ENCODE data around the gene UBAP1.
A peak's percentile ranks its signal among the peaks of the same experiment; 100 is the strongest.

UBAP1 gene

DNA sequence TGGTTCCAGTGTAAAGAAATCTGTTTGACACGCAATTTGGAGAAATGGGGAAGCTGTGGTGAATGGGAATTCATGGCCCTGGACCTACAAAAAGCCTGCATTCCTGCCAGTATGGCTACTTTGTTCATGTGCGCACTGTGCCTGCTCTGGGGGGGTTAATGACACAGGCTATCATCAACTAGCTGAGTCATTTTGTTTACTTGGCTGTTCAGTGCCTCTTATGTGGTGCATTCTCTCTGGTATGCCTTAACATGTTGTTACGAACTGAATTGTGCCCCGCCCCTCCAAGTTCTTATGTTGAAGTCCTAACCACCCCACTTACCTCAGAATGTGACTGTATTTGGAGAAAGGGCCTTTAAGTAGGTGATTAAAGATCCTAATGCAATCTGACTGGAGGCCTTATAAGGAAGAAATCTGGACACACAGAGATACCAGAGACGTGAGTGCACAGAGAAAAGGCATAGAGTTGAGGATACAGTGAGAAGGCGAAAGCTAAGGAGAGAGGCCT, 20.4 kb upstream of the UBAP1 start:
- Mint-ChIP-seq H3K9me3 (no peaks in the 10 kb centered on the region), H3K36me3 (ENCODE audit: insufficient read depth) (no peaks in the 10 kb centered on the region), H3K27me3 (no peaks in the 10 kb centered on the region), H3K27ac (ENCODE audit: low read depth) (no peak overlapping the region), H3K4me3 (no peak overlapping the region), H3K4me1 (no peaks in the 10 kb centered on the region)
- ATAC-seq (replicated peaks; ENCODE audit: extremely low read depth, poor library complexity, severe bottlenecking) (no peak), DNase-seq (ENCODE audit: low spot score in 2 of 2) (no peak)

DNA sequence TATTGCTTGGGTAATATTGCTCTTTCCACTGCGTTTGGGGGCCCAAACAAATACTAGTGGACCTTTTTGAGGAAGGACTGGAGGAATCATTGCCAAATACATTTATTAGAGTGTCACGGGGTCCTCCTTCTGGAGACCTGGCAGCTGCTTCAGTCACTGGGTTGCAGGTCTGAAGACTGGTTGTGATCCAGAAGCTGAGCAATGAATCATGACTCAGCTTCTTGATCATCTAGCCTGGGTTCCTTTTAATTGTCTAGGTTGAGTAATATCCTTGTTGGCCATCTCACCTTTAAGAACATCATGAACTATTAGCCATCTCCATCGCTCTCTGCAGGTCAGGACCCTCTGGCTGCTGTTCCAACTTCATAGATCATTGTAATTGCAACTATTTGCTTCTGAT, 15.4 kb upstream of the UBAP1 start:
- Mint-ChIP-seq H3K4me1 (no peaks in the 10 kb centered on the region), H3K27ac (ENCODE audit: low read depth) (no peak overlapping the region)
- no peak for ATAC-seq (replicated peaks; ENCODE audit: extremely low read depth, poor library complexity, severe bottlenecking)

DNA sequence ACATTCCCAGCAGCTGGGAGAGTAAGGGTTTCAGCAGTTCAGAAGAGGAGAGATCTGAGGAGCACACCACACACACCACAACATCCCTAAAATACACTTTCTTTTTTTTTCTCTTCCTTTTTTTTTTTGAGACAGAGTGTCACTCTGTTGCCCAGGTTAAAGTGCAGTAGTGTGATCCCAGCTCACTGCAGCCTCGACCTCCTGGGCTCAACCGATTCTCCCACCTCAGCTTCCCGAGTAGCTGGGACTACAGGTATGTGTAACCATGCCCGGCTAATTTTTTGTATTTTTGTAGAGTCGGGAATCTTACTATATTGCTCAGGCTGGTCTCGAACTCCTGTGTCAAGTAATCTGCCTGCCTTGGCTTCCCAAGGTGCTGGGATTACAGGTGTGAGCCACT, 9.7 kb upstream of the UBAP1 start:
- ATAC-seq (replicated peaks; ENCODE audit: extremely low read depth, poor library complexity, severe bottlenecking): no peak
- Mint-ChIP-seq H3K27me3 (no peaks in the 10 kb centered on the region), H3K4me1 (peaks cover 6% of the 10 kb centered on the region), H3K9me3 (no peaks in the 10 kb centered on the region), H3K27ac (ENCODE audit: low read depth) (peak overlapping the region; percentile 24), H3K4me3 (no peak overlapping the region), H3K36me3 (ENCODE audit: insufficient read depth) (no peaks in the 10 kb centered on the region)
- no peak for DNase-seq (ENCODE audit: low spot score in 2 of 2)

More for the DNA sequence above, 15.4 kb upstream of the UBAP1 start:
- Mint-ChIP-seq H3K36me3 (ENCODE audit: insufficient read depth) (no peaks in the 10 kb centered on the region), H3K9me3 (no peaks in the 10 kb centered on the region), H3K4me3 (no peak overlapping the region), H3K27me3 (no peaks in the 10 kb centered on the region)
- no peak for DNase-seq (ENCODE audit: low spot score in 2 of 2)

DNA sequence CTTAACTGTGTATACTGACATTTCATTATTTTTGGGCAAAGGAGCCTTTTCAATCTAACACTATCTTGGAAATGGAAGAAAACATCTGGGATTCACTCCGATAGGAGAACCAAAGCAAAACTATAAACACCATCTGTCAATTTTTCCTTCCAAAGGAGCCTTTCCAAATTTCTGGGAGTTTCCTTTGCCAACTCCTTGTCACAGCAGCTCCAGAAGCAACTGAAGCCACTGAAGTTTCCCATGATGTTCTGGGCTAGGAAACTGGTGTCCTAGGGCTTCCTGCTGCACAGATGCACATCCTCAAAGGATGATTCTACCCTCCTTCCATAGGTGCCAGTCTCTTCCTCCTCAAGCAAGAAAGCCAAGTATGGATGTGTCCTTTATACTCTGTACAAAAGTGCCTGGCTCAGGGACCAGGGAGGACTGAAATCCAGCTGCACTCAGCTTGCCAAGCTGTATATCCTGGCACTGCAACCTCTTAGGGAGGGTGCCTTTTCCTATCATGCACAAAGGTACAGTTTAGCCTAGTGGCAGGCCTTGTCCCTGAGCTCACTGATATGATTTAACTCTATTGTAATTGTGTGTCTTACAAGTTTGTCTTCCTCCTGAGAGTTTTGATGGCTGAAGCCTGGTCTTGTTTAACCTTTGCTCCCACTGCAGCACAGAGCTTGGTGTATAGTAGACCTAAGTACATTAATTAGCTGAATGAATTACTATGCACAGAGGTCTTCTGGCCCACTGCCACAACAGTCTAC, 8.4 kb upstream of the UBAP1 start:
- H3K27ac Mint-ChIP-seq (ENCODE audit: low read depth): no peak overlapping the region
- H3K4me1 Mint-ChIP-seq: peaks cover 6% of the 10 kb centered on the region
- no peaks in the 10 kb centered on the region for H3K27me3 Mint-ChIP-seq
- no peaks in the 10 kb centered on the region for H3K36me3 Mint-ChIP-seq (ENCODE audit: insufficient read depth)
- ATAC-seq (replicated peaks; ENCODE audit: extremely low read depth, poor library complexity, severe bottlenecking): no peak
- H3K9me3 Mint-ChIP-seq: no peaks in the 10 kb centered on the region
- H3K4me3 Mint-ChIP-seq: no peak overlapping the region
- no peak for DNase-seq (ENCODE audit: low spot score in 2 of 2)

DNA sequence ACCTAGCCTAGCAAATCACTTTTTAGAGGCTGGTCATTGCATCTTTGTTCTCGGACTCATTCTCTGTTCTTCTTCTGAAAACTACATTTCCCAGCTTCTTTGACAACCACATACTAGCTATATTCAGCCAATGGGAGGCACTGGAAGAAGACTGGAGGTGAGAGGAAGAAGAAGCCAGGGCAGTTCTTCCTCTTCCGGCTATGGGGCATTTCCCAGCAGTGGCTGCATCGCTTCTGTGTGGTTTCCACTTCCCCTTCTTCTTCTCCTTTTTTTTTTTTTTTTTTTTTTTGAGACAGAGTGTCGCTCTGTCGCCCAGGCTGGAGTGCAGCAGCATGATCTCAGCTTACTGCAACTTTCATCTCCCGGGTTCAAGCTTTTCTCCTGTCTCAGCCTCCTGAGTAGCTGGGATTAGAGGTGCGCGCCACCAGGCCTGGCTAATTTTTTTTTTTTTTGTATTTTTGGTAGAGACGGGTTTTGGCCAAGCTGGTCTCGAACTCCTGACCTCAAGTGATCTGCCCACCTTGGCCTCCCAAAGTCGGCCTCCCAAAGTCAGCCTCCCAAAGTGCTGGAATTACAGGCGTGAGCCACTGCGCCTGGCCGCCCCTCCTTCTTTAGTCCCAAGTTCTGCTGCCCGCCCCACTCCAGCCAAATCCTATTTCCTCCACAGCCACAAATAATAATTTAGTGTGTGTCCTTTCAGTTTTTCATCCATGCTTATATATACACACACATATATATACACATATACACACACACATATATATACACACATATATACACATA, 6.9 kb upstream of the UBAP1 start:
- H3K36me3 Mint-ChIP-seq (ENCODE audit: insufficient read depth): no peaks in the 10 kb centered on the region
- DNase-seq (ENCODE audit: low spot score in 2 of 2) (no peak), ATAC-seq (replicated peaks; ENCODE audit: extremely low read depth, poor library complexity, severe bottlenecking) (peak; percentile 67)
- H3K4me3 Mint-ChIP-seq: peak overlapping the region; percentile 25
- no peak overlapping the region for H3K27ac Mint-ChIP-seq (ENCODE audit: low read depth)
- no peaks in the 10 kb centered on the region for H3K27me3 Mint-ChIP-seq
- H3K4me1 Mint-ChIP-seq: peaks cover 6% of the 10 kb centered on the region
- H3K9me3 Mint-ChIP-seq: no peaks in the 10 kb centered on the region

DNA sequence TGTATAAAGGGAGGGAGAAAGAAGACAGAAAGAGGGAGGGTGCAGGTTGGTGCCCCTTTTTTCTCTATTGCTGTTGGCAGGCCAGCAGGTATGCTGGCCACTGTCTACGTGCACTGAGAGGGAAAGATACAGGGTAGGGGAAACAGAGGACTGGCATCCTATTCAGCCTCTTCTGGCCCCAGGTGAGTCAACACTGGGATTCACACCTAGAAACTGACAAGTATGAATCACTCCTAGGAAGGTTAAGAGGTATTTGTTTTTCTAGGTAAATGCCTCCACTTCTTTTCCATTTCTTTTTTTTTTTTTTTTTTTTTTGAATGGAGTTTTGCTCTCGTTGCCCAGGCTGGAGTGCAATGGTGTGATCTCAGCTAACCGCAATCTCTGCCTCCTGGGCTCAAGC, 2.8 kb upstream of the UBAP1 start:
- peaks cover 27% of the 10 kb centered on the region for H3K4me1 Mint-ChIP-seq
- H3K27me3 Mint-ChIP-seq: no peaks in the 10 kb centered on the region
- DNase-seq (ENCODE audit: low spot score in 2 of 2): no peak
- no peaks in the 10 kb centered on the region for H3K9me3 Mint-ChIP-seq
- ATAC-seq (replicated peaks; ENCODE audit: extremely low read depth, poor library complexity, severe bottlenecking): no peak
- H3K36me3 Mint-ChIP-seq (ENCODE audit: insufficient read depth): peaks cover 13% of the 10 kb centered on the region
- H3K27ac Mint-ChIP-seq (ENCODE audit: low read depth): no peak overlapping the region
- no peak overlapping the region for H3K4me3 Mint-ChIP-seq

DNA sequence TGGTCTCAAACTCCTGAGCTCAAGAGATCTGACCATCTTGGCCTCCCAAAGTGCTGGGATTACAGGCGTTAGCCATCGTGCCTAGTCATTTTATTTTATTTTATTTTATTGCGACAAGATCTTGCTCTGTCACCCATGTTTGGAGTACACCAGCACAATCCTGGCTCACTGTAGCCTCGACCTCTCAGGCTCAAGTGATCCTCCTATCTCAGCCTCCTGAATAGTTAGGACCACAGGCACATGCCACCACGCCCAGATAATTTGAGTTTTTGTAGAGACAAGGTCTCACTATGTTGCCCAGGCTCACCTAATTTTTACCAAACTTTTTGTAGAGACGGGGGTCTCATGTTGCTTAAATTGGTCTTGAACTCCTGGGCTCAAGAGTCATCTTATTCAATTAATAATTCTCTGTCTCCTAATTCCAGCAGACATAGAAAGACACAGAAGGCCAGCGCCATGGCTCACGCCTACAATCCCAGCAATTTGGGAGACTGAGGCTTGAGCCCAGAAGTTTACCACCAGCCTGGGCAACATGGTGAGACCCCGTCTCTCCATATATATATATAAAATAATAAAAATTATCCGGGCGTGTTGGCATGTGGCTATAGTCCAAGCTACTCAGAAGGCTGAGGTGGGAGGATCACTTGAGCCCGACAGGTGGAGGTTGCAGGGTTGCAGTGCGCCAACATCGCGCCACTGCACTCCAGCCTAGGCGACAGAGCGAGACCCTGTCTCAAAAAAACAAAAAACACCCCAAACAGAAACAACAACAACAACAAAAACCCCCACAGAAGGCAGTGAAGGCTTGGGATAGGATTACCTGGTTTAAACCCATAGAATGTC, 1.0 kb upstream of the UBAP1 start:
- no peaks in the 10 kb centered on the region for H3K9me3 Mint-ChIP-seq
- peaks cover 16% of the 10 kb centered on the region for H3K36me3 Mint-ChIP-seq (ENCODE audit: insufficient read depth)
- H3K4me1 Mint-ChIP-seq: peaks cover 27% of the 10 kb centered on the region
- no peaks in the 10 kb centered on the region for H3K27me3 Mint-ChIP-seq
- peak overlapping the region; percentile 92 for H3K4me3 Mint-ChIP-seq
- no peak for ATAC-seq (replicated peaks; ENCODE audit: extremely low read depth, poor library complexity, severe bottlenecking)
- DNase-seq (ENCODE audit: low spot score in 2 of 2): no peak
- peak overlapping the region; percentile 95 for H3K27ac Mint-ChIP-seq (ENCODE audit: low read depth)

DNA sequence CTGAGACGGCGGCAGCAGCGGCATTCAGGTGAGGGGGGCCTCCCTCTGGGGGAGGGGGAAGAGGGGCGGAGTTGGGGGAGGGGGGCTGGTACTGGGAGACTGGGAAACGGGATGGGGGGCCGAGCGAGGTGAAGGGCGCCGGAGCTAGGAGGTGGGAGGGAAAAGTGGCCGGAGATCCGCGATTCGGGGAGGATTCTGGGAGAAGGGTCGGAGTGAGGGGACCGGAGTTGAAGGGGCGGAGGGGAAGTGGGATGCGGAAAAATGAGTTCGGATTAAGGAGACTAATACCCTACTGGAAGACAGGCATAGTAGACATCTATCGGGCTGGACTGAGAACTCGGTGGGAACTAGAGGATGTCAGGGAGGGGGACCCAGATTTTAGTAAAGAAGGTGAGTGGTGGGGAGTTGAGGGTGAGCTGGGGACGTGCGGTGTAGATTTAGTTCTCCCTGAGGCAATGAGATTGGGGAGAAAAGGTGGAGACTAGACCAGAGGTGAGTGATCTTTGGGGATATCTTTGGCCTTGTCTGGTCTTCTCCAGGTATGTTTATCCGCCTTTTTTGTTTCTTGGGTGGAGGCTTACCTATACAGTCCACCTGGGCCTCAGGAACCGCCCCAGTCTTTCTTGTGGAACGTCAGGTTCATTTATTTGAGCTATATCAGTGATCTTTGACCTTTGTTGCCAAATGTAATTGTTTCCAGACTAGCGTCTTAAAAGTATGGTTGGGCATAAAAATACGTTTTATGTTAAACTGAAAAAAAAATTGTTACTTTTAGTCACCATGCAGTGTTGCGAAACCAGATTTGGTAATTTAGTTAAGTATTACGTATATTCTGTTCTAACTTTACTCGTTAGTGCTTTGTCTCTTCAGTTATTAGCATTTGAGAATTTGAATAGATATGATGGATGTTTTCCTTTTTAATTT, 632 bp downstream of the UBAP1 start:
- H3K4me1 Mint-ChIP-seq: peaks cover 27% of the 10 kb centered on the region
- peak overlapping the region; percentile 95 for H3K27ac Mint-ChIP-seq (ENCODE audit: low read depth)
- no peaks in the 10 kb centered on the region for H3K27me3 Mint-ChIP-seq
- no peaks in the 10 kb centered on the region for H3K9me3 Mint-ChIP-seq
- H3K36me3 Mint-ChIP-seq (ENCODE audit: insufficient read depth): peaks cover 21% of the 10 kb centered on the region
- DNase-seq (ENCODE audit: low spot score in 2 of 2): no peak
- H3K4me3 Mint-ChIP-seq: peak overlapping the region; percentile 92
- ATAC-seq (replicated peaks; ENCODE audit: extremely low read depth, poor library complexity, severe bottlenecking): no peak

DNA sequence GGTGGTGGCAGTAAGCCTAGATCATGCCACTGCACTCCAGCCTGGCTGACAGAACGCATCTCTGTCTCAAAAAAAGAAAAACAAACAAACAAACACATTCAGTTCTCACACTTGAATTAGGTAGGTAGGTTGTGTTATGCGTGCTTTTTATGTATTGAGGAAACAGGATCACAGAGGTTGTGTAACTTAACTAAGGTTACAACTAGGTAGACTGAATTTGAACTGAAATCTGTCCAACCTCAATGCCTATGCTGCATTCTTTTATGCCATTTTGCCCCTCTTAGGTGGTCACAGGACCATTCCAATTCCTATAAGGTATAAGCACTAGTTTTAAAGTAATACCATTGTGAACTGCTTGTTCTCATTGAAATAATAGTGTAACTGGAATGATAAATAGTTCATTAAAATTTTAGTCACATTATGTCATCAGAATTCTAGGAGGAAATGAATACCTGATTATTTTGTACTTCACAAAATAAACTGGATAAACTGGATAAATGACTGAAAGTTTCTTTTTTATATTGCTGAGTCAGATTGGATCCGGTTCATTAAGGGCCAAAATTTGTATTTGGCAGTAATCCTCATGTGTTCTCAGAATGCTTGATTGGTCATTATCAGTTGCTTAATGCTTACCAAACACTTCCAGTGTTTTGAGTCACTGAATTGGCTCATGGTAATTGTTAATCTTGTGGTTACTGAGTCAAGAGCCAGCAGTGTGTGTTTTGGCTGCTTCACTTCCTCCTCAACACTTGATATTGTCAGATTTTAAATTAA, 7.1 kb downstream of the UBAP1 start:
- Mint-ChIP-seq H3K27me3 (no peaks in the 10 kb centered on the region), H3K4me3 (no peak overlapping the region), H3K27ac (ENCODE audit: low read depth) (peak overlapping the region; percentile 53), H3K4me1 (peaks cover 28% of the 10 kb centered on the region), H3K36me3 (ENCODE audit: insufficient read depth) (peaks cover 21% of the 10 kb centered on the region), H3K9me3 (no peaks in the 10 kb centered on the region)
- ATAC-seq (replicated peaks; ENCODE audit: extremely low read depth, poor library complexity, severe bottlenecking): peak; percentile 96
- no peak for DNase-seq (ENCODE audit: low spot score in 2 of 2)

DNA sequence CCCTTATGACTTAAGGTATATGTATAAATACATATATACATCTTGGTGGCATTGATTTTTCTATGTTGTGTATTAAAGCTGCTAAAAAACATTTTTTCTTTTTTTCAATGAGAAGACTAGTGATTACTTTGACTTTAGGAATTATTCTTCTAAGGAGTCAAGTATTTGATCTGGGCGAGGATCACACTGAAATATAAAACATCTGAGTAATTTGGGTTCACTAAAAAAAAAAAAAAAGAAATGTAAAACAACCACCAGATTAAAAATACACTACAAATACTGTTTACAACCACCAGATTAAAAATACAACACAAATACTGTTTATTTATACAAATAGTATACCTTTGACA, 9.0 kb downstream of the UBAP1 start:
- DNase-seq (ENCODE audit: low spot score in 2 of 2) (no peak), ATAC-seq (replicated peaks; ENCODE audit: extremely low read depth, poor library complexity, severe bottlenecking) (no peak)
- no peaks in the 10 kb centered on the region for H3K9me3 Mint-ChIP-seq
- H3K36me3 Mint-ChIP-seq (ENCODE audit: insufficient read depth): peaks cover 18% of the 10 kb centered on the region
- no peaks in the 10 kb centered on the region for H3K27me3 Mint-ChIP-seq
- H3K4me1 Mint-ChIP-seq: peaks cover 32% of the 10 kb centered on the region
- no peak overlapping the region for H3K4me3 Mint-ChIP-seq
- H3K27ac Mint-ChIP-seq (ENCODE audit: low read depth): peak overlapping the region; percentile 85

All from central memory CD8-positive, alpha-beta T cell (primary cell).